ENCODE data around the gene PTS.

Gene PTS

GRCh38 chr11:112253605-112254242 lies 27.5 kb downstream of the PTS start:
- Mint-ChIP-seq H3K27ac (no peak overlapping the region), H3K4me3 (no peak overlapping the region), H3K36me3 (ENCODE audit: insufficient read depth) (no peaks in the 10 kb centered on the region), H3K27me3 (no peaks in the 10 kb centered on the region), H3K9me3 (no peaks in the 10 kb centered on the region), H3K4me1 (ENCODE audit: low read depth in 2 of 2) (no peaks in the 10 kb centered on the region)
- DNase-seq (no peak), ATAC-seq (replicated peaks) (no peak)

- Mint-ChIP-seq H3K36me3 (ENCODE audit: insufficient read depth) (no peaks in the 10 kb centered on the region), H3K27me3 (no peaks in the 10 kb centered on the region), H3K9me3 (no peaks in the 10 kb centered on the region)
Observed at GRCh38 chr11:112255067-112255720, 29.0 kb downstream of the PTS start.

GRCh38 chr11:112260490-112260889 lies 34.3 kb downstream of the PTS start, which contains the start of gene PLET1:
PLET1 (minus strand) TSS chr11:112260860; CDS start chr11:112260589, 271 bp downstream.
- no peaks in the 10 kb centered on the region for H3K4me1 Mint-ChIP-seq (ENCODE audit: low read depth in 2 of 2)
- no peaks in the 10 kb centered on the region for H3K9me3 Mint-ChIP-seq
- no peaks in the 10 kb centered on the region for H3K36me3 Mint-ChIP-seq (ENCODE audit: insufficient read depth)
- H3K27me3 Mint-ChIP-seq = no peaks in the 10 kb centered on the region
- H3K27ac Mint-ChIP-seq = no peak within 1 kb of the TSS
- ATAC-seq (replicated peaks) (no peak), DNase-seq (no peak)
- no peak within 1 kb of the TSS for H3K4me3 Mint-ChIP-seq

More at GRCh38 chr11:112255067-112255720, 29.0 kb downstream of the PTS start:
- no peak for ATAC-seq (replicated peaks)
- no peak overlapping the region for H3K27ac Mint-ChIP-seq
- DNase-seq = no peak
- H3K4me1 Mint-ChIP-seq (ENCODE audit: low read depth in 2 of 2) = no peaks in the 10 kb centered on the region
- no peak overlapping the region for H3K4me3 Mint-ChIP-seq

- no peak for ATAC-seq (replicated peaks)
- no peaks in the 10 kb centered on the region for H3K36me3 Mint-ChIP-seq (ENCODE audit: insufficient read depth)
- no peaks in the 10 kb centered on the region for H3K27me3 Mint-ChIP-seq
- no peak for DNase-seq
- no peaks in the 10 kb centered on the region for H3K4me1 Mint-ChIP-seq (ENCODE audit: low read depth in 2 of 2)
- H3K4me3 Mint-ChIP-seq = no peak overlapping the region
- H3K9me3 Mint-ChIP-seq = no peaks in the 10 kb centered on the region
- no peak overlapping the region for H3K27ac Mint-ChIP-seq
Observed at GRCh38 chr11:112265659-112266409, 39.6 kb downstream of the PTS start.

GRCh38 chr11:112266410-112266778 lies 40.2 kb downstream of the PTS start:
- no peak overlapping the region for H3K4me3 Mint-ChIP-seq
- no peaks in the 10 kb centered on the region for H3K9me3 Mint-ChIP-seq
- ATAC-seq (replicated peaks) = no peak
- H3K27ac Mint-ChIP-seq = no peak overlapping the region
- DNase-seq = no peak
- no peaks in the 10 kb centered on the region for H3K36me3 Mint-ChIP-seq (ENCODE audit: insufficient read depth)
- H3K27me3 Mint-ChIP-seq = no peaks in the 10 kb centered on the region
- H3K4me1 Mint-ChIP-seq (ENCODE audit: low read depth in 2 of 2) = no peaks in the 10 kb centered on the region

GRCh38 chr11:112267188-112267591 lies 41.0 kb downstream of the PTS start:
- H3K27ac Mint-ChIP-seq = no peak overlapping the region
- no peaks in the 10 kb centered on the region for H3K27me3 Mint-ChIP-seq
- no peak for DNase-seq
- no peaks in the 10 kb centered on the region for H3K36me3 Mint-ChIP-seq (ENCODE audit: insufficient read depth)
- no peaks in the 10 kb centered on the region for H3K9me3 Mint-ChIP-seq
- no peaks in the 10 kb centered on the region for H3K4me1 Mint-ChIP-seq (ENCODE audit: low read depth in 2 of 2)
- no peak overlapping the region for H3K4me3 Mint-ChIP-seq
- no peak for ATAC-seq (replicated peaks)

- ATAC-seq (replicated peaks) (no peak), DNase-seq (no peak)
- Mint-ChIP-seq H3K36me3 (ENCODE audit: insufficient read depth) (no peaks in the 10 kb centered on the region), H3K4me3 (no peak overlapping the region), H3K27ac (no peak overlapping the region), H3K9me3 (no peaks in the 10 kb centered on the region), H3K4me1 (ENCODE audit: low read depth in 2 of 2) (no peaks in the 10 kb centered on the region), H3K27me3 (no peaks in the 10 kb centered on the region)
Observed at GRCh38 chr11:112268406-112268805, 42.2 kb downstream of the PTS start.

- ATAC-seq (replicated peaks) = no peak
- Mint-ChIP-seq H3K4me3 (no peak overlapping the region), H3K36me3 (ENCODE audit: insufficient read depth) (no peaks in the 10 kb centered on the region), H3K27ac (no peak overlapping the region), H3K27me3 (peaks cover 0 to 5% of the 10 kb centered on the region in 2 donors), H3K9me3 (no peaks in the 10 kb centered on the region), H3K4me1 (ENCODE audit: low read depth in 2 of 2) (no peaks in the 10 kb centered on the region)
- no peak for DNase-seq
Observed at GRCh38 chr11:112269139-112269538, 42.9 kb downstream of the PTS start.

GRCh38 chr11:112270551-112271180 lies 44.4 kb downstream of the PTS start:
- no peaks in the 10 kb centered on the region for H3K36me3 Mint-ChIP-seq (ENCODE audit: insufficient read depth)
- no peak overlapping the region for H3K4me3 Mint-ChIP-seq
- H3K27ac Mint-ChIP-seq = no peak overlapping the region
- ATAC-seq (replicated peaks) (no peak), DNase-seq (no peak)
- H3K27me3 Mint-ChIP-seq = peaks cover 0 to 8% of the 10 kb centered on the region in 2 donors
- no peaks in the 10 kb centered on the region for H3K4me1 Mint-ChIP-seq (ENCODE audit: low read depth in 2 of 2)
- no peaks in the 10 kb centered on the region for H3K9me3 Mint-ChIP-seq

GRCh38 chr11:112271242-112271641 lies 45.0 kb downstream of the PTS start:
- H3K36me3 Mint-ChIP-seq (ENCODE audit: insufficient read depth) = no peaks in the 10 kb centered on the region
- no peak overlapping the region for H3K27ac Mint-ChIP-seq
- H3K27me3 Mint-ChIP-seq = peaks cover 0 to 8% of the 10 kb centered on the region in 2 donors
- H3K4me1 Mint-ChIP-seq (ENCODE audit: low read depth in 2 of 2) = no peaks in the 10 kb centered on the region
- no peaks in the 10 kb centered on the region for H3K9me3 Mint-ChIP-seq
- no peak overlapping the region for H3K4me3 Mint-ChIP-seq
- no peak for DNase-seq
- no peak for ATAC-seq (replicated peaks)

GRCh38 chr11:112273066-112273465 lies 46.8 kb downstream of the PTS start:
- no peaks in the 10 kb centered on the region for H3K9me3 Mint-ChIP-seq
- no peak for ATAC-seq (replicated peaks)
- H3K4me3 Mint-ChIP-seq = no peak overlapping the region
- no peak overlapping the region for H3K27ac Mint-ChIP-seq
- H3K4me1 Mint-ChIP-seq (ENCODE audit: low read depth in 2 of 2) = no peaks in the 10 kb centered on the region
- H3K36me3 Mint-ChIP-seq (ENCODE audit: insufficient read depth) = no peaks in the 10 kb centered on the region
- peaks cover 0 to 8% of the 10 kb centered on the region in 2 donors for H3K27me3 Mint-ChIP-seq
- no peak for DNase-seq

- ATAC-seq (replicated peaks) (no peak), DNase-seq (no peak)
- H3K36me3 Mint-ChIP-seq (ENCODE audit: insufficient read depth) = no peaks in the 10 kb centered on the region
- H3K9me3 Mint-ChIP-seq = no peaks in the 10 kb centered on the region
- peaks cover 0 to 8% of the 10 kb centered on the region in 2 donors for H3K27me3 Mint-ChIP-seq
- no peak overlapping the region for H3K4me3 Mint-ChIP-seq
- no peaks in the 10 kb centered on the region for H3K4me1 Mint-ChIP-seq (ENCODE audit: low read depth in 2 of 2)
- H3K27ac Mint-ChIP-seq = no peak overlapping the region
Observed at GRCh38 chr11:112274007-112274783, 48.0 kb downstream of the PTS start.

GRCh38 chr11:112277029-112277428 lies 50.8 kb downstream of the PTS start:
- no peak for DNase-seq
- H3K36me3 Mint-ChIP-seq (ENCODE audit: insufficient read depth) = peaks cover 7% of the 10 kb centered on the region
- no peaks in the 10 kb centered on the region for H3K9me3 Mint-ChIP-seq
- no peak overlapping the region for H3K4me3 Mint-ChIP-seq
- H3K27ac Mint-ChIP-seq = no peak overlapping the region
- peaks cover 8 to 9% of the 10 kb centered on the region in 2 donors for H3K4me1 Mint-ChIP-seq (ENCODE audit: low read depth in 2 of 2)
- ATAC-seq (replicated peaks) = no peak
- H3K27me3 Mint-ChIP-seq = peaks cover 0 to 8% of the 10 kb centered on the region in 2 donors

Data from effector memory CD8-positive, alpha-beta T cell (primary cell).